Smooth muscle cell (in vitro differentiated cells): ENCODE data around the gene PSPN. TPM values are rescaled to one million over a fixed set of nuclear protein-coding genes. Genes with fewer than 3 reads are reported as not detected.
"Not testable (repeated sequence)": the region's sequence is repeated elsewhere in the genome, so short reads cannot be mapped to it uniquely, and the experiment has no call there.

Experiments
- DNase-seq: peaks from one replicate; lab custom pipeline; 2025; ENCODE audit not compliant: unreplicated experiment; lab: John Stamatoyannopoulos, UW
- H2AFZ ChIP-seq: fragments of 200-600 bp; sonication (generic); 2 replicates; pipeline ENCODE4 v1.6.0; 2016; ENCODE audit warnings: antibody characterized with exemption, low read depth, mild to moderate bottlenecking
- H3F3A ChIP-seq: fragments of 200-600 bp; sonication (generic); 2 replicates; pipeline ENCODE4 v1.6.0; 2017; ENCODE audit warnings: antibody characterized with exemption, low read depth
- H3K27ac ChIP-seq: fragments of 200-600 bp; sonication (generic); 2 replicates; pipeline ENCODE4 v1.5.1; 2016; ENCODE audit warnings: low read depth, mild to moderate bottlenecking
- H3K27me3 ChIP-seq: fragments of 200-600 bp; sonication (generic); 2 replicates; pipeline ENCODE4 v1.6.1; 2016; ENCODE audit warnings: low read depth, mild to moderate bottlenecking
- H3K36me3 ChIP-seq: fragments of 200-600 bp; sonication (generic); 2 replicates; pipeline ENCODE4 v1.5.1; 2016; ENCODE audit warnings: low read depth
- H3K4me1 ChIP-seq: fragments of 200-600 bp; sonication (generic); 2 replicates; pipeline ENCODE4 v1.5.1; 2016; ENCODE audit warnings: low read depth
- H3K4me2 ChIP-seq: fragments of 200-600 bp; sonication (generic); 2 replicates; pipeline ENCODE4 v1.6.0; 2016; ENCODE audit warnings: mild to moderate bottlenecking
- H3K4me3 ChIP-seq: fragments of 200-600 bp; sonication (generic); 2 replicates; pipeline ENCODE4 v1.5.1; 2016; ENCODE audit warnings: mild to moderate bottlenecking
- H3K79me2 ChIP-seq: fragments of 200-600 bp; sonication (generic); 2 replicates; pipeline ENCODE4 v1.6.0; 2016; ENCODE audit warnings: low read depth, mild to moderate bottlenecking
- H3K9ac ChIP-seq: fragments of 200-600 bp; sonication (generic); 2 replicates; pipeline ENCODE4 v1.6.0; 2016; ENCODE audit warnings: low read depth
- H3K9me3 ChIP-seq: fragments of 200-600 bp; sonication (generic); replicated peaks from 2 replicates; pipeline ENCODE4 v1.5.1; 2016; ENCODE audit warnings: low read depth
- H4K20me1 ChIP-seq: fragments of 200-600 bp; sonication (generic); 2 replicates; pipeline ENCODE4 v1.6.0; 2016; ENCODE audit warnings: low read depth
- CTCF ChIP-seq: fragments of 200-600 bp; sonication (generic); IDR thresholded peaks from 2 replicates; pipeline ENCODE4 v1.5.1; 2017; ENCODE audit warnings: borderline replicate concordance, mild to moderate bottlenecking, antibody characterized with exemption; ENCODE audit not compliant: insufficient read depth, poor library complexity, severe bottlenecking
- WGBS: methylation state at CpG from one replicate; pipeline ENCODE4 v1.1.7; 2016; ENCODE audit warnings: low lambda C conversion rate; 5-methylcytosine and 5-hydroxymethylcytosine counted together
- polyA plus RNA-seq: library from polyadenylated mRNA; unstranded; fragments of >200 nt; fragmentation: Nextera tagmentation; extraction: Ambion mirVana; gene quantifications from 2 replicates; pipeline ENCODE4 v1.2.1, GENCODE V29; 2016
- total RNA-seq: library from RNA; depleted of rRNA; stranded (reverse); fragments of >200 nt; gene quantifications from 2 replicates; pipeline ENCODE4 v1.2.3, GENCODE V29; 2014

Gene PSPN
- total and polyA plus RNA-seq, 2 experiments from 2014 or later: 0.67 to 2.0 TPM

GRCh38 chr19:6359568-6360341, 16.0 kb downstream of the PSPN start:
- no peak overlapping the region for H2AFZ ChIP-seq

GRCh38 chr19:6358003-6358402, 17.7 kb downstream of the PSPN start:
- 81% methylated on average over 9 of the region's 9 CpGs for WGBS
- no peak for TF ChIP-seq CTCF
- no peak for DNase-seq
- Histone ChIP-seq H3K4me2 (no peak overlapping the region), H4K20me1 (no peaks in the 10 kb centered on the region), H3K27ac (no peak overlapping the region), H3K9me3 (no peaks in the 10 kb centered on the region), H3K27me3 (no peaks in the 10 kb centered on the region), H2AFZ (no peak overlapping the region), H3K4me3 (no peak overlapping the region), H3F3A (no peaks in the 10 kb centered on the region), H3K79me2 (peaks cover 12% of the 10 kb centered on the region), H3K36me3 (no peaks in the 10 kb centered on the region), H3K9ac (no peak overlapping the region), H3K4me1 (peaks cover 5% of the 10 kb centered on the region)

More at GRCh38 chr19:6359568-6360341, 16.0 kb downstream of the PSPN start:
- H3F3A ChIP-seq: no peaks in the 10 kb centered on the region
- H3K27ac ChIP-seq: no peak overlapping the region
- no peak overlapping the region for H3K9ac ChIP-seq
- H3K36me3 ChIP-seq: no peaks in the 10 kb centered on the region
- H3K27me3 ChIP-seq: no peaks in the 10 kb centered on the region
- H3K4me3 ChIP-seq: no peak overlapping the region
- DNase-seq: no peak
- no peaks in the 10 kb centered on the region for H3K9me3 ChIP-seq
- 92% methylated on average over 5 of the region's 5 CpGs for WGBS
- TF ChIP-seq CTCF: no peak
- peaks cover 5% of the 10 kb centered on the region for H3K4me1 ChIP-seq
- peaks cover 12% of the 10 kb centered on the region for H3K79me2 ChIP-seq
- H4K20me1 ChIP-seq: no peaks in the 10 kb centered on the region
- H3K4me2 ChIP-seq: no peak overlapping the region

DNA sequence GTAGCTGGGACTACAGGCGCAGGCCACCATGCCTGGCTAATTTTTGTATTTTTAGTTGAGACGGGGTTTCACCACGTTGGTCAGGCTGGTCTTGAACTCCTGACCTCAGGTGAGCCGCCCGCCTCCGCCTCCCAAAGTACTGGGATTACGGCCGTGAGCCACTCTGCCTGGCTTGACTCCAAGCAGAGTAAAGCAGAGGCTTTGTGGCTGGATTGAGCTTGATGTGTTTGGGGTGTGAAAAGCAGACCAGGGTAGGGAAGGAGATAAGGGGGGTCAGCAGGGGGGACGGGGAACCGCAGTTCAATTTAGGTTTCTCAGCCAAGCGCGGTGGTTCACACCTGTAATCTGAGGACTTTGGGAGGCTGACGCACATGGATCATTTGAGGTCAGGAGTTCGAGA, 18.6 kb downstream of the PSPN start:
- Histone ChIP-seq H3K9me3 (no peaks in the 10 kb centered on the region), H3K4me3 (no peak overlapping the region), H3F3A (no peaks in the 10 kb centered on the region), H3K4me2 (no peak overlapping the region), H3K27ac (no peak overlapping the region), H4K20me1 (no peaks in the 10 kb centered on the region), H3K27me3 (no peaks in the 10 kb centered on the region), H3K79me2 (peaks cover 7% of the 10 kb centered on the region), H2AFZ (no peak overlapping the region), H3K9ac (no peak overlapping the region), H3K36me3 (no peaks in the 10 kb centered on the region), H3K4me1 (peaks cover under 1% of the 10 kb centered on the region)
- DNase-seq: no peak
- no peak for TF ChIP-seq CTCF
- 94% methylated on average over 14 of the region's 14 CpGs for WGBS

GRCh38 chr19:6355321-6356040, 20.3 kb downstream of the PSPN start:
- H3K4me1 ChIP-seq, H3K36me3 ChIP-seq, H4K20me1 ChIP-seq, H3K4me2 ChIP-seq, H3K79me2 ChIP-seq, H2AFZ ChIP-seq, H3K4me3 ChIP-seq, H3K27ac ChIP-seq, H3F3A ChIP-seq, DNase-seq, H3K27me3 ChIP-seq, H3K9me3 ChIP-seq, H3K9ac ChIP-seq: not testable (repeated sequence)
- WGBS: 95% methylated on average over 20 of the region's 46 CpGs
